Measurements from ENCODE around the gene CLDN24. TPM values are rescaled to one million over a fixed set of nuclear protein-coding genes. Genes with fewer than 3 reads are reported as not detected.

The CLDN24 gene
- total RNA-seq, 1 experiment from 2014 or later, result not detected

DNA sequence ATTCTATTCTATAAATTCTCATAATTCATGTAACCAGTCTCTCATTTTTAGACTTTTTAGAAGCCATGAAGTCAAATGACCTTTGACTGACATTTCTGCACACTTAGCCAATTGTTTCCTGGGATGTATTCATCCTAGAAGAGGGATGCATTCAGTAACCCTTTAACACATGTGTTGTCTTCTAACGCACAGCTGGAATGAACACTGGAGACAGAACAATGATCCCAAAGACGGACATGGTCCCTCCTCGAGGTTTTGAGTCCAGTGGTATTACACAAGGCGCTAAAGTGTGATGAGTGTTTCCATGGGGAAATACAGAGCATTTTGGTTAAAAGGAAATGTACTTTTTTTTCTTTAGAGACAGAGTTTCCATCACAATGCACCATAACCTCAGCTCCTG is 39.8 kb upstream of the CLDN24 start:
- no peaks in the 10 kb centered on the region; the same call in 1 of the 2 replicates for H3K27me3 Mint-ChIP-seq (ENCODE audit: low read depth)
- TF ChIP-seq, protein P1, sequence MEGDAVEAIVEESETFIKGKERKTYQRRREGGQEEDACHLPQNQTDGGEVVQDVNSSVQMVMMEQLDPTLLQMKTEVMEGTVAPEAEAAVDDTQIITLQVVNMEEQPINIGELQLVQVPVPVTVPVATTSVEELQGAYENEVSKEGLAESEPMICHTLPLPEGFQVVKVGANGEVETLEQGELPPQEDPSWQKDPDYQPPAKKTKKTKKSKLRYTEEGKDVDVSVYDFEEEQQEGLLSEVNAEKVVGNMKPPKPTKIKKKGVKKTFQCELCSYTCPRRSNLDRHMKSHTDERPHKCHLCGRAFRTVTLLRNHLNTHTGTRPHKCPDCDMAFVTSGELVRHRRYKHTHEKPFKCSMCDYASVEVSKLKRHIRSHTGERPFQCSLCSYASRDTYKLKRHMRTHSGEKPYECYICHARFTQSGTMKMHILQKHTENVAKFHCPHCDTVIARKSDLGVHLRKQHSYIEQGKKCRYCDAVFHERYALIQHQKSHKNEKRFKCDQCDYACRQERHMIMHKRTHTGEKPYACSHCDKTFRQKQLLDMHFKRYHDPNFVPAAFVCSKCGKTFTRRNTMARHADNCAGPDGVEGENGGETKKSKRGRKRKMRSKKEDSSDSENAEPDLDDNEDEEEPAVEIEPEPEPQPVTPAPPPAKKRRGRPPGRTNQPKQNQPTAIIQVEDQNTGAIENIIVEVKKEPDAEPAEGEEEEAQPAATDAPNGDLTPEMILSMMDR (conservative IDR thresholded peaks at IDR 0.05), result no peak
- Histone ChIP-seq H3K4me2 (ENCODE audit: insufficient read depth, insufficient read length, low read length) (no peak overlapping the region), H3T11ph (ENCODE audit: low read length) (no peak overlapping the region), H3K9me3 (ENCODE audit: control insufficient read depth, low read depth, low read length) (no peaks in the 10 kb centered on the region), H3K4ac (ENCODE audit: low read depth, low read length) (no peak overlapping the region), H3K56ac (ENCODE audit: insufficient read length, low read depth, low read length) (no peak overlapping the region), H2BK120ac (ENCODE audit: low read depth, low read length, poor library complexity, severe bottlenecking) (no peak overlapping the region), H3K79me1 (ENCODE audit: insufficient read depth, low read depth, low read length, poor library complexity, severe bottlenecking) (no peaks in the 10 kb centered on the region), H2BK5ac (ENCODE audit: insufficient read length, low read length) (no peak overlapping the region), H3K23ac (ENCODE audit: insufficient read length, low read depth, low read length) (no peak overlapping the region), H2BK15ac (ENCODE audit: low read depth, low read length) (no peak overlapping the region), H3K27me3 (ENCODE audit: insufficient read depth, low read length) (no peaks in the 10 kb centered on the region), H3K4me1 (ENCODE audit: insufficient read depth, low read length) (no peaks in the 10 kb centered on the region), H3K14ac (ENCODE audit: insufficient read depth, low read length) (no peak overlapping the region), H4K5ac (ENCODE audit: insufficient read length, low read depth, low read length) (no peak overlapping the region), H2AK5ac (ENCODE audit: insufficient read length, low read length) (no peak overlapping the region), H3K18ac (ENCODE audit: insufficient read length, low read depth, low read length) (no peak overlapping the region), H3K23me2 (ENCODE audit: insufficient read length, low read depth, low read length, poor library complexity, severe bottlenecking) (no peaks in the 10 kb centered on the region), H2AFZ (ENCODE audit: low read length) (no peak overlapping the region), H4K20me1 (ENCODE audit: control insufficient read depth, insufficient read depth, insufficient read length) (no peaks in the 10 kb centered on the region), H3K9ac (ENCODE audit: extremely low read depth, insufficient read length, low read length) (no peak overlapping the region), H4K91ac (ENCODE audit: insufficient read length, low read depth, low read length) (no peak overlapping the region), H3K27ac (ENCODE audit: insufficient read length, low read depth, low read length) (no peak overlapping the region), H4K8ac (replicated peaks; ENCODE audit: insufficient read length, low read depth, low read length) (no peak overlapping the region), H2BK20ac (ENCODE audit: low read depth, low read length, poor library complexity, severe bottlenecking) (no peak overlapping the region), H2BK12ac (ENCODE audit: insufficient read length, low read depth, low read length) (no peak overlapping the region), H3K79me2 (ENCODE audit: insufficient read depth, low read length) (no peaks in the 10 kb centered on the region)
- H3K27ac Mint-ChIP-seq, result no peak overlapping the region
- H3K4me3 Mint-ChIP-seq, result no peak overlapping the region
- H3K9me3 Mint-ChIP-seq, result 0 out of 5 replicates have a peak, but pooled peaks cover 0 to 2% of the 10 kb centered on the region in 2 experiments
- no peaks in the 10 kb centered on the region for H3K36me3 Mint-ChIP-seq (ENCODE audit: insufficient read depth in 1 of 3, low read depth in 3 of 3)
- DNase-seq, result no peak
- no CpG with 5 or more reads among the region's 4 CpGs for WGBS (ENCODE audit: extremely low coverage, insufficient read length, low lambda C conversion rate)
- peaks cover 17 to 19% of the 10 kb centered on the region in 2 experiments for H3K4me1 Mint-ChIP-seq
